ENCODE data around the gene TMEM221.

TMEM221 gene

DNA sequence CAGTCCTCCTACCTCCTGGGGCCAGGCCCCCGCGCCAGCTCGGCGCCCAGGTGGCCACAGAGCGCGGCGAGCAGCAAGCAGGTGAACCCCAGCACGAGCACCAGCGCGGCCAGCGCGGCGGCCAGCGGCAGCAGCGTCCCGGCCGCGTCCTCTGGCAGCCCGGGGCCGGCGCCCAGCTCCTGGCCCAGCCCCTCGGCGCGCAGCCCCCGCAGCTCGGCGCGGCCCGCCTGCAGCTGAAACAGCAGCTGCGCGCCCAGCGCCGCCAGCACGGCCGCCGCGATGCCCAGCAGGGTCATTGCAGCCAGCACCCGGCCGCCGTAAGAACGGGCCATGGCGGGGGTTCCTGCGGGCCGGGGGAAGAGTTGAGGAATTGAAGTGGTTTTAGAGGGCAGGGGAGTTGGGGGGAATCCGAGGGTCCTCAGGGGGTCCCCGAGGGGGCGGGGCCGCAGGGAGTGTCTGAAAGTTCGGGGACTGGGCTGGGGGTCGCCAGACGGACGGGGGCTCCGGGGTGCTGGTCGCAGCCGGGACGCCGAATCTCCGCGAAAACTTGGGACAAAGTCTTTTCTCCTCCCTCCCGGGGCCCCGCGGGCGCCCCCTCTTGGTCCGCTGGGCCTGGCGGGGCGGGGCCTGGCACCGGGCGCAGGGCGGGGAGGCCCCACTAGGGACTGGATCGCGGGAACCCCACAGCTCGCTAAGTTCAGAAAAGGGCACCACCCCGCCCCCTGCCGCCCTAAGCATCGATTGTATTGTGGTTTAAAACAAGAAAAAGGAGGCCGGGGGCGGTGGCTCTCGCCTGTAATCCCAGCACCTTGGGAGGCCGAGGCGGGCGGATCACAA lies at the start of gene TMEM221:
Gene TMEM221 (minus strand): TSS at position 538 of the 837 bp plus-strand sequence. CDS start 206 bp downstream, at position 332.
- Histone ChIP-seq H3K27me3 (ENCODE audit: insufficient read depth, low read length) (peaks cover 44% of the 10 kb centered on the region), H3K9ac (ENCODE audit: low read depth, low read length) (peak within 1 kb of the TSS; percentile 53; the same call in 1 of the 2 replicates), H3K4me3 (ENCODE audit: low read length) (peak within 1 kb of the TSS; percentile 67), H3K36me3 (ENCODE audit: insufficient read depth, low read depth, low read length) (no peaks in the 10 kb centered on the region), H3K27ac (ENCODE audit: low read length) (no peak within 1 kb of the TSS), H3K9me3 (ENCODE audit: insufficient read depth, low read depth, low read length) (no peaks in the 10 kb centered on the region; the same call in 1 of the 2 replicates), H3K4me1 (ENCODE audit: insufficient read depth, low read length) (no peaks in the 10 kb centered on the region)

DNA sequence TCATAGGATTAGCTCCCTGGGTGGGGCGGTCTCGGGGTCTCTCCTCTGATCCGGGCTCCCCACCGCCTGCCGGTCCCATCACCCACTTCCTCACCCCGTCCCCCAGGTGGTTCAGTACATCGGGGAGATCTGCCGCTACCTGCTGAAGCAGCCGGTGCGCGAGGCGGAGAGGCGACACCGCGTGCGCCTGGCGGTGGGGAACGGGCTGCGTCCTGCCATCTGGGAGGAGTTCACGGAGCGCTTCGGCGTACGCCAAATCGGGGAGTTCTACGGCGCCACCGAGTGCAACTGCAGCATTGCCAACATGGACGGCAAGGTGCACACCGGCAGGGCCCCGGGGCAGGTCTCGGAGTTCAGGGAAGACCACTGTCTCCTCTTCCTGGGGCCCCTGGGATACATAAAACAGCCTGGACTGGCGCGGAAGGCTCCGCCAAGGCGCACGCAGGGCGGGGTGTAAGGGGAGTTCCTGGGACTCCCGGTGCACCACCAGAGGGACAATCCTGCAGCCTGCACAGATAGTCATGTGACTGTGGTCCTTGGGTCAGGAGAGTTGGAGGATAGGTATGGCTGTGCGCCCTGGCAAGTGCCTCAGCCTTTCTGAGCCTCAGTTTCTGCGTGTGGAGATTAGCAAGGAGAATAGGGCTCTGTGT lies 48.8 kb upstream of the TMEM221 start:
- no peaks in the 10 kb centered on the region for H3K27me3 ChIP-seq (ENCODE audit: insufficient read depth, low read length)
- H3K4me1 ChIP-seq (ENCODE audit: insufficient read depth, low read length): peaks cover 5% of the 10 kb centered on the region
- H3K4me3 ChIP-seq (ENCODE audit: low read length): no peak overlapping the region
- H3K9me3 ChIP-seq (ENCODE audit: insufficient read depth, low read depth, low read length): no peaks in the 10 kb centered on the region
- H3K9ac ChIP-seq (ENCODE audit: low read depth, low read length): no peak overlapping the region
- no peak overlapping the region for H3K27ac ChIP-seq (ENCODE audit: low read length)
- H3K36me3 ChIP-seq (ENCODE audit: insufficient read depth, low read depth, low read length): no peaks in the 10 kb centered on the region

DNA sequence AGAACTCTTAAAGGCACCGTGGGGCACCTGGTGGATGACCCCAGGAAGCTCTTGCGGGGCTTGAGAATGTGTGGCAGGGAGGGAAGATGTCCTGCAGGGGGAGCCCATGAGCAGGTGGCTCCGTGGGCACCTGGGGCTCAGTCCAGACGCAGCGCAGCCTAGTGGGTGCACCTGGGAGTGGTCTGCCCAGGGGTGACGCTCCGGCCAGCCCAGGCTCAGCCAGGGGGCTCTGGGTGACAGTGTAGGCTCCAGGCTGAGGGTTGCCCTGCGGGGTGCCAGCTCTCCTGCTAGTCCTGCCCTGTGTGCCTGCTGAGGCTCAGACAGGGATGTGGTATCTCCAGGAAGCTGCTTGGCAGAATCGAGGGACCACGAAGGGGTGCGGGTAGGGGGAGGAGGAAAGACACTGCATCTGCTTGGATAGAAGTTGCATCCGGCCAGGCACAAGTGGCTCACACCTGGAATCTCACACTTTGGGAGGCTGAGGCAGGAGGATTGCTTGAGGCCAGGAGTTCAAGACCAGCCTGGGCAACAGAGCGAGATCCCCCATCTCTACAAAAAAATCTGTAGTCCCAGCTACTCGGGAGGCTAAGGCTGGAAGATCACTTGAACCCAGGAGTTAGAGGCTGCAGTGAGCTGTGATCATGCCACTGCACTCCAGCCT lies 48.0 kb upstream of the TMEM221 start:
- Histone ChIP-seq H3K9ac (ENCODE audit: low read depth, low read length) (no peak overlapping the region), H3K27me3 (ENCODE audit: insufficient read depth, low read length) (no peaks in the 10 kb centered on the region), H3K9me3 (ENCODE audit: insufficient read depth, low read depth, low read length) (no peaks in the 10 kb centered on the region), H3K4me3 (ENCODE audit: low read length) (no peak overlapping the region), H3K4me1 (ENCODE audit: insufficient read depth, low read length) (peaks cover 5% of the 10 kb centered on the region), H3K36me3 (ENCODE audit: insufficient read depth, low read depth, low read length) (no peaks in the 10 kb centered on the region), H3K27ac (ENCODE audit: low read length) (no peak overlapping the region)

DNA sequence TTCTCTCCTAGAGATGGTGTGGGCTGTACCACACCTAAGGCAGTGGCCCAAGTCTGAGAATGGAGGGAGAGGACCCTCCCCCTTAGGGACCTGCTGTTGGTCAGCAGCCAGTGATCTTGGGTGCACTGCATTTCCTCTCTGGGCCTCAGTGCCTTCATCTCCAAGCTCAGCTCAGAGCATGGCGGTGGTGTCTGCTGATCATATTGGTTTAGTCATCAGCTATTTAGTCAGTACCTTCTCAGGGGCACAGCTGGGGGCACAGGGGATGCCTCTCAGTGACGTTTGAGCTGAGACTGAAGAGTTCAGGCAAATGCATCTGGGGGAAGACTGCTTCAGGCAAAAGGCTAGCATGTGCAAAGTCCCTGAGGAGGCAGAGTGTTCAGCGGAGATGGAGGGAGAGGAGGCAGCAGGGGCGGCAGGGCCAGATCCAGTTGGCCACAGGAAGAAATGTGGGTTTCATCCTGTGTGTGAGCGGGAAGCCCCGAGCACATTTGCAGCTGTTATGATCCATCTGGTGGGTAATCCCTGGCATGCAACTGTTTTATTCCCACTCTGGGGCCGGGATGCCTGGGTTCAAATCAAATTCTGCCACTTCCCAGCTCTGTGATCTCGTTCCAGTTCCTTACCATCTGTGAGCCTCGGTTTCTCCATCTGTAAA lies 47.3 kb upstream of the TMEM221 start:
- H3K36me3 ChIP-seq (ENCODE audit: insufficient read depth, low read depth, low read length): no peaks in the 10 kb centered on the region
- no peak overlapping the region for H3K27ac ChIP-seq (ENCODE audit: low read length)
- H3K4me1 ChIP-seq (ENCODE audit: insufficient read depth, low read length): peaks cover 5% of the 10 kb centered on the region
- H3K4me3 ChIP-seq (ENCODE audit: low read length): no peak overlapping the region
- no peaks in the 10 kb centered on the region for H3K27me3 ChIP-seq (ENCODE audit: insufficient read depth, low read length)
- H3K9ac ChIP-seq (ENCODE audit: low read depth, low read length): no peak overlapping the region
- H3K9me3 ChIP-seq (ENCODE audit: insufficient read depth, low read depth, low read length): no peaks in the 10 kb centered on the region

DNA sequence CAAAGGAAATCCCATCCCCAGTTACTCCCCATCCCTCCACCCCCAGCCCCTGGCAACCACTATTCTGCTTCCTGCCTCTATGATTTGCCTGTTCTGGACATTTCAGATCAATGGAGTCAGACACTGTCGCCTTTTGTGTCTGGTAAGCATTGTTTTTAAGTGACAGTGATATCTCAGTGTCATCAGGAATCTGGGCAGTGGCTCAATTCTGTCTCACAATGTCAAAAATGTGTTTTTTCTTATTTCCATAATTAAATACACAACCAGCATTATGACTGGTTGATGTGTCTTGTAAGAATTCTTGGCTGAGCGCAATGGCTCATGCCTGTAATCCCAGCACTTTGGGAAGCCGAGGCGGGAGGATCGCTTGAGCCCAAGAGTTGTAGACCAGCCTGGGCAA lies 42.8 kb upstream of the TMEM221 start:
- no peaks in the 10 kb centered on the region for H3K36me3 ChIP-seq (ENCODE audit: insufficient read depth, low read depth, low read length)
- H3K4me1 ChIP-seq (ENCODE audit: insufficient read depth, low read length): peaks cover 12% of the 10 kb centered on the region; the same call in 1 of the 2 replicates
- H3K4me3 ChIP-seq (ENCODE audit: low read length): no peak overlapping the region
- H3K9ac ChIP-seq (ENCODE audit: low read depth, low read length): no peak overlapping the region
- H3K9me3 ChIP-seq (ENCODE audit: insufficient read depth, low read depth, low read length): no peaks in the 10 kb centered on the region
- H3K27me3 ChIP-seq (ENCODE audit: insufficient read depth, low read length): no peaks in the 10 kb centered on the region
- H3K27ac ChIP-seq (ENCODE audit: low read length): no peak overlapping the region

DNA sequence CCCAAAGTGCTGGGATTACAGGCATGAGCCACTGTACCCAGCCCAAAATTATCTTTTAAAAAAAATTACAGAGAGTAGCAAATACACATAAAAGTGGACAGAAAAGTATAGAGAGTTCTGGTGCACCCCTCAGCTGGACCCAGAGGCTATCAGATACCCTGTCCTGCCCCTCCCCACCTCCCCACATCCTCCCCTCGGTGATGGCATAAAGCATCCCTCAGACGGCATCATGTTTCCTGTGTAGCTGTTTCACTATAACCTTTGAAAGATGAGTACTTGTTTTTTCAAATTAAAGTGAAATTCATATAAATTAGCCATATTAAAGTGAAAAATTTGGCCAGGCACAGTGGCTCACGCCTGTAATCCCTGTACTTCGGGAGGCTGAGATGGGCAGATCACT lies 41.9 kb upstream of the TMEM221 start:
- H3K9ac ChIP-seq (ENCODE audit: low read depth, low read length): no peak overlapping the region
- no peaks in the 10 kb centered on the region for H3K36me3 ChIP-seq (ENCODE audit: insufficient read depth, low read depth, low read length)
- no peak overlapping the region for H3K27ac ChIP-seq (ENCODE audit: low read length)
- H3K4me3 ChIP-seq (ENCODE audit: low read length): no peak overlapping the region
- H3K9me3 ChIP-seq (ENCODE audit: insufficient read depth, low read depth, low read length): no peaks in the 10 kb centered on the region
- H3K27me3 ChIP-seq (ENCODE audit: insufficient read depth, low read length): no peaks in the 10 kb centered on the region
- H3K4me1 ChIP-seq (ENCODE audit: insufficient read depth, low read length): peaks cover 12% of the 10 kb centered on the region; the same call in 1 of the 2 replicates

DNA sequence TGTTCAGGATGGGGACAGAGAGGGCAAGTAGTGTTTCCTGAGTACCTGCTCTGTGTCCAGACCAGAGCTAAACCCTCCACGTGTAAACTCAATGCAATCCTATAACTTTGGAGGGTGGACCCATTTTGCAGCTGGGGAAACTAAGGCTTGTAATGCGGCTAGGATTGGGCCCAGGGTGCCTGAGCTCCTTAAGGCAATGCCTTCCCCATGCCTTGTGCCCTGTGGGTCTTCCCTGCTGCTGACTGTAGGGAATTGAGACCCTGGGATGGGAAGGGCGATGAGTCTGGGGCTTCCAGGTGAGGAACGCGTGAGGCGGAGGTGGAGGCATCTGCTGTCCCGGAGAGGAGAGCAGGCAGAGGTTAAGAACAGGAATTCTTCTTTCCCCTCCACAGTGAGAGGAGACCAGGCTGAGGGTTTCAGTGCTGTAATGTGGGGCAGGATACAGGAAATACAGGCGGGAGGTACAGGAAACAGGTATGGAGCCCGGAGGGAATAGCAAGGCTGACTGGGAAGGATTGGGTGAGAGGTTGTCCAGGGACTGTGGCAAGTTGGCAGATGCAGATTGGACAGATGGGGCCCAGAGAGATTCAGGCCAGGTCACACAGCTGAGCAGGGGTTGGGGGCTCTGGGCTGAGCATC lies 41.0 kb upstream of the TMEM221 start:
- H3K27ac ChIP-seq (ENCODE audit: low read length): no peak overlapping the region
- H3K27me3 ChIP-seq (ENCODE audit: insufficient read depth, low read length): no peaks in the 10 kb centered on the region
- H3K9me3 ChIP-seq (ENCODE audit: insufficient read depth, low read depth, low read length): no peaks in the 10 kb centered on the region
- H3K4me3 ChIP-seq (ENCODE audit: low read length): peak overlapping the region; percentile 47; the same call in 1 of the 2 replicates
- H3K36me3 ChIP-seq (ENCODE audit: insufficient read depth, low read depth, low read length): no peaks in the 10 kb centered on the region
- H3K4me1 ChIP-seq (ENCODE audit: insufficient read depth, low read length): peaks cover 12% of the 10 kb centered on the region; the same call in 1 of the 2 replicates
- H3K9ac ChIP-seq (ENCODE audit: low read depth, low read length): peak overlapping the region; percentile 42; the same call in 1 of the 2 replicates

DNA sequence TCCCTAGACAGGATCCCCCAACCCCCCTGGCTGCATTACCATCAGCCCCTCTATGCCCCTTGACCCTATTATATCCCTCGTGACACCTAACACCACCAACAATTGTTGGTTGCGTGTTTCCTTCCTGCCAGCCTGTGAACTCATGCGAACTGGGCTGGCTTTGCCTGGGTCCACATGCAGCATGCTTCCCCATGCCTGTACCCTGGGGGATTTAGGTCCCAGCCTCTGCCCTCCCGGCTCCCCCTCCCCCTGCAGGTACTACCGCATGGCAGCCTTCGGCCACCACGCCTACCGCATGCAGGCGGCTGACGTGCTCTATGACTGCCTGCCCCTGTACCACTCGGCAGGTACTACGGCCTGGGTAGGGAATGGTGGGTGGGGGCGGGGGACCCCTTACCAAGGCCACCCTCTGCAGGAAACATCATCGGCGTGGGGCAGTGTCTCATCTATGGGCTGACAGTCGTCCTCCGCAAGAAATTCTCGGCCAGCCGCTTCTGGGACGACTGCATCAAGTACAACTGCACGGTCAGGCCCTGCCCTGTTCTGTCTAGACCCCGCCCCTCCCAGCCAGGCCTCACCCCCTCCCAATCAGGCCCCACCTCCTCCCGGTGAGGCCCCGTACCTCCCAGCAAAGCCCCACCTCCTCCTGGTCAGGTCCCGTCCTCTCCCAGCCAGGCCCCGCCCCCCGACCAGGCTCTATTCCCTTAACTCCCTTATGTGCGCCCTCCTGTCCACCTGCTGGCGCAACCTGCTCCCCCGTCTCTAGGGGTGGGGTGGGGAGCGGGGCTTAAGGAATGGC lies 40.3 kb upstream of the TMEM221 start:
- Histone ChIP-seq H3K36me3 (ENCODE audit: insufficient read depth, low read depth, low read length) (no peaks in the 10 kb centered on the region), H3K4me1 (ENCODE audit: insufficient read depth, low read length) (peaks cover 12% of the 10 kb centered on the region; the same call in 1 of the 2 replicates), H3K4me3 (ENCODE audit: low read length) (peak overlapping the region; percentile 68), H3K9ac (ENCODE audit: low read depth, low read length) (peak overlapping the region; percentile 63; the same call in 1 of the 2 replicates), H3K27me3 (ENCODE audit: insufficient read depth, low read length) (no peaks in the 10 kb centered on the region), H3K9me3 (ENCODE audit: insufficient read depth, low read depth, low read length) (no peaks in the 10 kb centered on the region), H3K27ac (ENCODE audit: low read length) (no peak overlapping the region)

DNA sequence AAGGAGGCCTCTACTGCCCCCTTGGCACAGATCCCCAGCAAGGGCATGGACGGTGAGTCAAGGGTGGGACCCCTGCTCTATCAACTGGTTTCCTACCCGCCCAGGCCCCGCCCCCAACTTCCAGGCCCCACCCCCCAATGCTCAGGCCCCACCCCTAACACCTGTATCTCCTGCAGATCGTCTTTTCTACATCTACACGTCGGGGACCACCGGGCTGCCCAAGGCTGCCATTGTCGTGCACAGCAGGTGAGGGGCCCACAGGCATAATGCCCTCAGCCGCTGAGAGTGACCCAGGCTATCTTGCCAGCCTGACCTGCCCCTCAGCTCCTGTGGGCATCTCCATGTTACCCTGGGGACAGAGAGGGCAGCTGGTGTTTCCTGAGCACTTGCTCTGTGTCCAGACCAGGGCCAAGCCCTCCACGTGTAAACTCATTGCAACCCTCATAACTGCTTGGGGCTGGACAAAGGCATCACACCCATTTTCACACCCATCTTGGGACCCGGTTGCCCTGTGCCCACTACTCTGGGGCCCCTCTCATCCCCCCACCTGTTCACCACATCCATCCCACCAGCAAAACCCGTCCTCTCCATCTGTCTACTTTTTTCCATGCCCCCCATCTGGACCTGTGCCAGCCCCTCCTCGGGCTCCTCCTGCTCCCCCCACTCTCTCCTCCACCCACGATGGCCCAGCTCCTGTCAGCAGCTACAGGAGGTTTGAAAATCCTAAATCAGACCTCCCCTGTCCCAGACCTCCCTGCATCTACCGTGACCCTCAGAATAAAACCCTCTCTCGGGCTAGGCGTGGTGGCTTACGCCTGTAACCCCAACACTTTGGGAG lies 39.0 kb upstream of the TMEM221 start:
- no peaks in the 10 kb centered on the region for H3K36me3 ChIP-seq (ENCODE audit: insufficient read depth, low read depth, low read length)
- H3K4me1 ChIP-seq (ENCODE audit: insufficient read depth, low read length): peaks cover 12% of the 10 kb centered on the region; the same call in 1 of the 2 replicates
- no peaks in the 10 kb centered on the region for H3K27me3 ChIP-seq (ENCODE audit: insufficient read depth, low read length)
- H3K27ac ChIP-seq (ENCODE audit: low read length): no peak overlapping the region
- H3K9me3 ChIP-seq (ENCODE audit: insufficient read depth, low read depth, low read length): no peaks in the 10 kb centered on the region
- no peak overlapping the region for H3K4me3 ChIP-seq (ENCODE audit: low read length)
- no peak overlapping the region for H3K9ac ChIP-seq (ENCODE audit: low read depth, low read length)
